K562 (cell line): ENCODE measurements around the gene METTL25B. TPM values are rescaled to one million over a fixed set of nuclear protein-coding genes. Genes with fewer than 3 reads are reported as not detected.
A peak's percentile ranks its signal among the peaks of the same experiment; 100 is the strongest.

Experiments
- ARID1B ChIP-seq: fragments of 450-650 bp; IDR thresholded peaks from 2 replicates; pipeline ENCODE4 v1.6.1; 2016; ENCODE audit warnings: antibody characterized with exemption, mild to moderate bottlenecking, inconsistent platforms
- BRCA1 ChIP-seq, 2 experiments: fragments of 450-650 bp in 1 of 2; sonication (generic) in 1 of 2; formaldehyde crosslinking in 1 of 2; IDR thresholded peaks; 2 replicates each; pipeline versions ENCODE4 v1.5.0 to v1.6.1; 2017 to 2020; ENCODE audit warnings: mild to moderate bottlenecking in 1 of 2, missing genetic modification reagents in 1 of 2
- DIDO1 ChIP-seq: fragments of 450-650 bp; IDR thresholded peaks from 2 replicates; pipeline ENCODE4 v1.6.1; 2016; ENCODE audit warnings: low read depth, missing biosample characterization, missing genetic modification characterization
- DPF2 ChIP-seq: fragments of 450-650 bp; IDR thresholded peaks from 2 replicates; pipeline ENCODE4 v1.6.1; 2016
- ETV1 ChIP-seq: fragments of 450-650 bp; conservative IDR thresholded peaks from 2 replicates; pipeline ENCODE4 v1.6.1; 2016; ENCODE audit warnings: missing genetic modification characterization, control low read depth, low read depth, missing compliant biosample characterization
- GATAD2A ChIP-seq: fragments of 450-650 bp; IDR thresholded peaks from 2 replicates; pipeline ENCODE4 v1.6.1; 2017
- GTF2F1 ChIP-seq: IDR thresholded peaks from 2 replicates; pipeline ENCODE4 v1.6.1; 2011; ENCODE audit warnings: low read depth, low read length, improper control_type of control experiment
- KAT7 ChIP-seq: sonication (generic); formaldehyde crosslinking; IDR thresholded peaks from 2 replicates; pipeline ENCODE4 v1.8.0; 2022; ENCODE audit warnings: missing genetic modification reagents, mild to moderate bottlenecking, borderline replicate concordance
- MAZ ChIP-seq, 2 experiments: fragments of 450-650 bp in 1 of 2; sonication (generic) in 1 of 2; formaldehyde crosslinking; IDR thresholded peaks in 1 of 2; conservative IDR thresholded peaks in 1 of 2; 2 replicates each; pipeline versions ENCODE4 v1.4.0 to v1.5.0; 2020; ENCODE audit warnings: mild to moderate bottlenecking in 1 of 2, missing genetic modification reagents in 1 of 2
- MCM5 ChIP-seq: fragments of 450-650 bp; IDR thresholded peaks from 2 replicates; pipeline ENCODE4 v1.6.1; 2016; ENCODE audit warnings: low read depth
- NONO ChIP-seq, 2 experiments: fragments of 200-400 bp in 1 of 2; fragments of 450-650 bp in 1 of 2; formaldehyde crosslinking in 1 of 2; IDR thresholded peaks; 2 replicates each; pipeline ENCODE4 v1.6.1; 2017; ENCODE audit warnings: low read depth in 2 of 2, mild to moderate bottlenecking in 2 of 2, moderate library complexity in 2 of 2, low read length in 1 of 2
- PHF20 ChIP-seq: fragments of 450-650 bp; IDR thresholded peaks from 2 replicates; pipeline ENCODE4 v1.6.1; 2018; ENCODE audit not compliant: partially characterized antibody
- POLR3G ChIP-seq: IDR thresholded peaks from 2 replicates; pipeline ENCODE4 v1.6.1; 2011; ENCODE audit not compliant: insufficient read length, insufficient replicate concordance; ENCODE audit errors: extremely low read depth
- RBM39 ChIP-seq: fragments of 200-400 bp; formaldehyde crosslinking; optimal IDR thresholded peaks from 2 replicates; pipeline ENCODE3; 2018; ENCODE audit warnings: low read depth, low read length
- RFX7 ChIP-seq: fragments of 250-450 bp; sonication (Bioruptor Pico); IDR thresholded peaks from 2 replicates; pipeline ENCODE4 v1.5.1; 2021; ENCODE audit warnings: mild to moderate bottlenecking
- SIN3B ChIP-seq: fragments of 450-650 bp; IDR thresholded peaks from 2 replicates; pipeline ENCODE4 v1.6.1; 2017; ENCODE audit warnings: low read depth, mild to moderate bottlenecking, moderate library complexity
- SREBF2 ChIP-seq: sonication (generic); formaldehyde crosslinking; IDR thresholded peaks from 2 replicates; pipeline ENCODE4 v1.4.0; 2020; ENCODE audit warnings: mild to moderate bottlenecking, missing genetic modification reagents
- ZNF124 ChIP-seq: sonication (generic); formaldehyde crosslinking; IDR thresholded peaks from 2 replicates; pipeline ENCODE4 v1.8.1; 2022; ENCODE audit warnings: missing genetic modification reagents
- ZNF174 ChIP-seq: fragments of 250-450 bp; sonication (Bioruptor Pico); IDR thresholded peaks from 2 replicates; pipeline ENCODE4 v1.4.0; 2020; ENCODE audit warnings: mild to moderate bottlenecking
- ZNF41 ChIP-seq: fragments of 250-450 bp; sonication (Bioruptor Pico); conservative IDR thresholded peaks from 2 replicates; pipeline ENCODE4 v1.4.0; 2020; ENCODE audit warnings: mild to moderate bottlenecking
- polyA plus RNA-seq, 8 experiments: library from polyadenylated mRNA; depleted of rRNA in 4 of 8; stranded (reverse) in 5 of 8; unstranded in 3 of 8; fragments of >200 nt; fragmentation: Nextera tagmentation in 2 of 8; fragmentation: Illumina TruSeq in 1 of 8; extraction: Ambion mirVana in 2 of 8; extraction: Trizol in 1 of 8; gene quantifications; 2 replicates each; pipeline versions ENCODE4 v1.2.1 to v1.2.3, GENCODE V29; 2011 to 2014; ENCODE audit warnings: inconsistent platforms in 1 of 8, missing spikeins in 1 of 8
- total RNA-seq, 7 experiments: library from RNA; depleted of rRNA in 6 of 7; stranded (reverse); fragments of >200 nt in 6 of 7; fragmentation: Illumina TruSeq in 2 of 7; extraction: Trizol in 2 of 7; gene quantifications; 2 replicates each; pipeline versions ENCODE4 v1.2.1 to v1.2.3, GENCODE V29; 2011 to 2021; ENCODE audit warnings: low replicate concordance in 1 of 7
- TF ChIP-seq, protein P1 (sequence below): fragments of 250-450 bp; sonication (Bioruptor Pico); IDR thresholded peaks from 2 replicates; pipeline ENCODE4 v1.5.0; 2020; ENCODE audit warnings: mild to moderate bottlenecking, borderline replicate concordance
- TF ChIP-seq, protein P2 (sequence below): sonication (generic); formaldehyde crosslinking; IDR thresholded peaks from 2 replicates; pipeline ENCODE4 v1.8.1; 2023; ENCODE audit warnings: mild to moderate bottlenecking, missing genetic modification reagents
- TF ChIP-seq, protein P3 (sequence below): fragments of 250-450 bp; sonication (Bioruptor Pico); IDR thresholded peaks from 2 replicates; pipeline ENCODE4 v1.8.0; 2022; ENCODE audit warnings: moderate library complexity, mild to moderate bottlenecking, inconsistent platforms
- TF ChIP-seq, protein P4 (sequence below): fragments of 250-450 bp; sonication (Bioruptor Pico); IDR thresholded peaks from 2 replicates; pipeline ENCODE4 v1.8.0; 2021; ENCODE audit warnings: mild to moderate bottlenecking, moderate library complexity

METTL25B gene
- total and polyA plus RNA-seq, 9 of the 15 experiments (the other 6 are each of a cell fraction or from before 2014, with no cell fraction given): 7.7 to 48.3 (median 33.1) TPM

DNA sequence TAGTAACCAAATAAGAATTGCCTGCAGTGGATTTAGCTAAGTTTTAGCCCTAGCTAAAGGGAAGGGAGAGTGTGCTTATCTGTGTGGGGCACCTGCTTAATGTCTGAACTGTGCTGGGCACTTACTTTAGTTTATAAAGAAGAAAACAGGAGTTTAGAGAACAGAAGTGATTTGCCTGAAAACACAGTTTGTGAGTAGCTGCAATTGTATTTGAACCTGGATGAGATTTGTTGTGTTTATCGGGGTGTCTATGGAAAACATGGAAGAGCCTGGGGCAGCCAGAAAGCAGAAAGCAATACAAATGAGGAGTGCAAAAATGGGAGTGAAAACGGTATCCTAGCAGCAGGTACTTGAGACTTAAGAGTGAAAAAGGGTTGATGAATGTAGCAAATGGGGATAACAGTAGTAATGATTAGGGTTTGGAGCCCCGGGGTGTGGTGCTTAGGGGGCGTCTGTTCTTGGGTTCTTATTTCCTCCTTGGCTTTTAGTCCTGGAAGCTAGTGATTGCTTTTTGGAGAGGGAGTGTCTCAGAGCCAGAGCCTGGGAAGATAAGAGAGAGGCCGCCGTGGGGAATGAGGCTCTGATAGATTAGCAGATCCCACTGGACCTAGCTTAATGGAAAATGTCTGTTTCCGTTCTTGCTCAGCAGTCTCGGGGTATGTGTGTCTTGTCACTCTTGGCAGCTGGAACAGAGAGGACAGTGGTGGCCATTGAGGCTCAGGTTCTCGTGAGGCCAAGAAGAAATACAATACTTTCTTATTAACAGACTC is 44.6 kb downstream of the METTL25B start (continued):
- TF ChIP-seq ETV1 (tag): peak; percentile 48
- TF ChIP-seq ZNF41 (CRISPR knock-in tag): no peak
- TF ChIP-seq SIN3B: no peak
- no peak for TF ChIP-seq GATAD2A
- TF ChIP-seq, protein P1, sequence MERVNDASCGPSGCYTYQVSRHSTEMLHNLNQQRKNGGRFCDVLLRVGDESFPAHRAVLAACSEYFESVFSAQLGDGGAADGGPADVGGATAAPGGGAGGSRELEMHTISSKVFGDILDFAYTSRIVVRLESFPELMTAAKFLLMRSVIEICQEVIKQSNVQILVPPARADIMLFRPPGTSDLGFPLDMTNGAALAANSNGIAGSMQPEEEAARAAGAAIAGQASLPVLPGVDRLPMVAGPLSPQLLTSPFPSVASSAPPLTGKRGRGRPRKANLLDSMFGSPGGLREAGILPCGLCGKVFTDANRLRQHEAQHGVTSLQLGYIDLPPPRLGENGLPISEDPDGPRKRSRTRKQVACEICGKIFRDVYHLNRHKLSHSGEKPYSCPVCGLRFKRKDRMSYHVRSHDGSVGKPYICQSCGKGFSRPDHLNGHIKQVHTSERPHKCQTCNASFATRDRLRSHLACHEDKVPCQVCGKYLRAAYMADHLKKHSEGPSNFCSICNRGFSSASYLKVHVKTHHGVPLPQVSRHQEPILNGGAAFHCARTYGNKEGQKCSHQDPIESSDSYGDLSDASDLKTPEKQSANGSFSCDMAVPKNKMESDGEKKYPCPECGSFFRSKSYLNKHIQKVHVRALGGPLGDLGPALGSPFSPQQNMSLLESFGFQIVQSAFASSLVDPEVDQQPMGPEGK (CRISPR knock-in tag): no peak
- no peak for TF ChIP-seq ZNF174 (CRISPR knock-in tag)
- TF ChIP-seq RBM39: peak; percentile 52
- no peak for TF ChIP-seq NONO (IDR thresholded peaks at IDR 0.05; ENCODE audit: low read depth in 2 of 2, low read length in 1 of 2)
- TF ChIP-seq SREBF2 (CRISPR knock-in tag): no peak
- no peak for TF ChIP-seq MCM5
- TF ChIP-seq DPF2: 0 out of 2 replicates have a peak, but pooled peaks have one; percentile 50
- TF ChIP-seq, protein P2, sequence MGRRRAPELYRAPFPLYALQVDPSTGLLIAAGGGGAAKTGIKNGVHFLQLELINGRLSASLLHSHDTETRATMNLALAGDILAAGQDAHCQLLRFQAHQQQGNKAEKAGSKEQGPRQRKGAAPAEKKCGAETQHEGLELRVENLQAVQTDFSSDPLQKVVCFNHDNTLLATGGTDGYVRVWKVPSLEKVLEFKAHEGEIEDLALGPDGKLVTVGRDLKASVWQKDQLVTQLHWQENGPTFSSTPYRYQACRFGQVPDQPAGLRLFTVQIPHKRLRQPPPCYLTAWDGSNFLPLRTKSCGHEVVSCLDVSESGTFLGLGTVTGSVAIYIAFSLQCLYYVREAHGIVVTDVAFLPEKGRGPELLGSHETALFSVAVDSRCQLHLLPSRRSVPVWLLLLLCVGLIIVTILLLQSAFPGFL (CRISPR knock-in tag): no peak
- TF ChIP-seq ZNF124 (CRISPR knock-in tag): no peak
- peak; percentile 70 for TF ChIP-seq ARID1B
- TF ChIP-seq KAT7 (CRISPR knock-in tag): no peak
- TF ChIP-seq POLR3G: no peak
- no peak for TF ChIP-seq GTF2F1
- TF ChIP-seq DIDO1: no peak
- no peak for TF ChIP-seq PHF20
- TF ChIP-seq, protein P3, sequence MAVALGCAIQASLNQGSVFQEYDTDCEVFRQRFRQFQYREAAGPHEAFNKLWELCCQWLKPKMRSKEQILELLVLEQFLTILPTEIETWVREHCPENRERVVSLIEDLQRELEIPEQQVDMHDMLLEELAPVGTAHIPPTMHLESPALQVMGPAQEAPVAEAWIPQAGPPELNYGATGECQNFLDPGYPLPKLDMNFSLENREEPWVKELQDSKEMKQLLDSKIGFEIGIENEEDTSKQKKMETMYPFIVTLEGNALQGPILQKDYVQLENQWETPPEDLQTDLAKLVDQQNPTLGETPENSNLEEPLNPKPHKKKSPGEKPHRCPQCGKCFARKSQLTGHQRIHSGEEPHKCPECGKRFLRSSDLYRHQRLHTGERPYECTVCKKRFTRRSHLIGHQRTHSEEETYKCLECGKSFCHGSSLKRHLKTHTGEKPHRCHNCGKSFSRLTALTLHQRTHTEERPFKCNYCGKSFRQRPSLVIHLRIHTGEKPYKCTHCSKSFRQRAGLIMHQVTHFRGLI (CRISPR knock-in tag): no peak
- TF ChIP-seq RFX7 (CRISPR knock-in tag): no peak
- 0 out of 4 replicates have a peak, but pooled peaks of 1 of the 2 experiments have one; percentile 9 for TF ChIP-seq MAZ (CRISPR knock-in tag; conservative IDR thresholded peaks at IDR 0.05 in 1 of 2, IDR thresholded peaks at IDR 0.05 in 1 of 2)
- no peak for TF ChIP-seq BRCA1 (IDR thresholded peaks at IDR 0.05)
- no peak for TF ChIP-seq BRCA1 (CRISPR knock-in tag; IDR thresholded peaks at IDR 0.05)
- TF ChIP-seq, protein P4, sequence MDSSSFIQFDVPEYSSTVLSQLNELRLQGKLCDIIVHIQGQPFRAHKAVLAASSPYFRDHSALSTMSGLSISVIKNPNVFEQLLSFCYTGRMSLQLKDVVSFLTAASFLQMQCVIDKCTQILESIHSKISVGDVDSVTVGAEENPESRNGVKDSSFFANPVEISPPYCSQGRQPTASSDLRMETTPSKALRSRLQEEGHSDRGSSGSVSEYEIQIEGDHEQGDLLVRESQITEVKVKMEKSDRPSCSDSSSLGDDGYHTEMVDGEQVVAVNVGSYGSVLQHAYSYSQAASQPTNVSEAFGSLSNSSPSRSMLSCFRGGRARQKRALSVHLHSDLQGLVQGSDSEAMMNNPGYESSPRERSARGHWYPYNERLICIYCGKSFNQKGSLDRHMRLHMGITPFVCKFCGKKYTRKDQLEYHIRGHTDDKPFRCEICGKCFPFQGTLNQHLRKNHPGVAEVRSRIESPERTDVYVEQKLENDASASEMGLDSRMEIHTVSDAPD (CRISPR knock-in tag): no peak
